ENCODE measurements around the gene SLC37A1.

SLC37A1 gene

GRCh38 chr21:42530167-42530518 lies 16.5 kb downstream of the SLC37A1 start:
- in situ Hi-C loops (cut with HindIII; ENCODE audit: low sequenced_read_pairs), result no loop called here

DNA sequence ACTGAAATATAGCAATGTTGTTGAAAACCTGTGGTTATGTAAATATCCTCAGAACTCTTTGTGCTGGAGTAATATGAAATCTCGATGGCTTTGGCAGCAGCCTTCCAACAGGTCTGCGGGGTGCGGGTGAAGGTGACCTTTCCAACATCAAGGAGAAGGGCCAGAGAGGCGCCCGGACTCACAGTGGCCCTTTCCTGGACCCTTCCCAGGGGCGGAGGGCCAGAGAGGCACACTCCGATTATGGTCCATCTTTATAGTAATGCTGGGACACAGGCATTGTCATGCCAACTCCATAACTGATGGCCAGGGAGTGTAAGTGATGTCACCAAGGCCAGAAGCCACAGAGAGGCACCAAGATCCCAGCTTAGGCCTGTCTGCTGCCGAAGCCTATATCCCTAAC lies 18.1 kb downstream of the SLC37A1 start:
- no peak for DNase-seq (ENCODE audit: low read depth, low spot score)
- in situ Hi-C loops (cut with HindIII; ENCODE audit: low sequenced_read_pairs), result no loop called here
- TF ChIP-seq, protein P1, sequence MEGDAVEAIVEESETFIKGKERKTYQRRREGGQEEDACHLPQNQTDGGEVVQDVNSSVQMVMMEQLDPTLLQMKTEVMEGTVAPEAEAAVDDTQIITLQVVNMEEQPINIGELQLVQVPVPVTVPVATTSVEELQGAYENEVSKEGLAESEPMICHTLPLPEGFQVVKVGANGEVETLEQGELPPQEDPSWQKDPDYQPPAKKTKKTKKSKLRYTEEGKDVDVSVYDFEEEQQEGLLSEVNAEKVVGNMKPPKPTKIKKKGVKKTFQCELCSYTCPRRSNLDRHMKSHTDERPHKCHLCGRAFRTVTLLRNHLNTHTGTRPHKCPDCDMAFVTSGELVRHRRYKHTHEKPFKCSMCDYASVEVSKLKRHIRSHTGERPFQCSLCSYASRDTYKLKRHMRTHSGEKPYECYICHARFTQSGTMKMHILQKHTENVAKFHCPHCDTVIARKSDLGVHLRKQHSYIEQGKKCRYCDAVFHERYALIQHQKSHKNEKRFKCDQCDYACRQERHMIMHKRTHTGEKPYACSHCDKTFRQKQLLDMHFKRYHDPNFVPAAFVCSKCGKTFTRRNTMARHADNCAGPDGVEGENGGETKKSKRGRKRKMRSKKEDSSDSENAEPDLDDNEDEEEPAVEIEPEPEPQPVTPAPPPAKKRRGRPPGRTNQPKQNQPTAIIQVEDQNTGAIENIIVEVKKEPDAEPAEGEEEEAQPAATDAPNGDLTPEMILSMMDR (IDR thresholded peaks at IDR 0.05; ENCODE audit: low read depth, low read length), result no peak
- H3K4me3 ChIP-seq (ENCODE audit: low read depth, low read length), result no peak overlapping the region

More at GRCh38 chr21:42530167-42530518, 16.5 kb downstream of the SLC37A1 start:
- no peak overlapping the region for H3K4me3 ChIP-seq (ENCODE audit: low read depth, low read length)
- DNase-seq (ENCODE audit: low read depth, low spot score), result no peak
- TF ChIP-seq, protein P1 (IDR thresholded peaks at IDR 0.05; ENCODE audit: low read depth, low read length), result no peak

DNA sequence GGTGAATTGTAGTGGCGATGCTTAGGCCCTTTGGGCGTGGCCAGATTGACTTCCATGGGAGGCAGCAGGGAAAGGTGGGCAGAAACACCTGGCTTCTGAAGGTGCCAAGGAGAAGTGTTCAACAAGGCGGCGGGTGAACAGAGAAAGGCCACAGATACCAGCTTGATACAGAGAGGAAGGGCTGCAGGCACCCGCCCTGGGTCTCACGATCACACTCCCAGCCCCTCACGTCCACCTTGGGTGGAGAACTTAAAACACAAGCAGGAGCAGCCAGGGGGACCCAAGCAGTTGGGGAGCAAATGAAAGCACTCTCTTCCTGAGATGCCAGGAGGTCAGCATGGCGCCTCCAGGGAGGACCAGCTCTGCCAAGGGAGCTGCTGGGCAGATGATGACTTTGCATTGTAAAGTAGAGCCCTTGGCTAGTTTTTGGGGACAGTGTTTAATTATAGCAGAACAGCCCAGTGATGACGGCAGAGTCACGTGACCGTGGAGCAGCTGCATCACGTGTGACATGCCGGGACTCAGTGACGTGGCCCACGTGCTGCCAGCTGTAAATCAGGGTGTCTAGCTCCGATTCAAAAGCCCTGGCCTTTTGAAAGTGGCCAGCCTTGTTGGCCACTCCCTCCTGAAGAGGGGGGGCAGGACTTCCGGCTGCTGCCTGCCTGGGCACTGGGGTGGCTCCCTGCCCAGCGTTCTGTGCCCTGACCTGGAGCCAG lies 19.0 kb downstream of the SLC37A1 start:
- TF ChIP-seq, protein P1 (IDR thresholded peaks at IDR 0.05; ENCODE audit: low read depth, low read length), result no peak
- DNase-seq (ENCODE audit: low read depth, low spot score), result no peak
- in situ Hi-C loops (cut with HindIII; ENCODE audit: low sequenced_read_pairs), result no loop called here
- H3K4me3 ChIP-seq (ENCODE audit: low read depth, low read length), result no peak overlapping the region

- no peak overlapping the region for H3K4me3 ChIP-seq (ENCODE audit: low read depth, low read length)
- in situ Hi-C loops (cut with HindIII; ENCODE audit: low sequenced_read_pairs), result no loop called here
- no peak for DNase-seq (ENCODE audit: low read depth, low spot score)
- TF ChIP-seq, protein P1 (IDR thresholded peaks at IDR 0.05; ENCODE audit: low read depth, low read length), result no peak
Measured at GRCh38 chr21:42533306-42533962, 19.8 kb downstream of the SLC37A1 start.

- in situ Hi-C loops (cut with HindIII; ENCODE audit: low sequenced_read_pairs), result no loop called here
- TF ChIP-seq, protein P1 (IDR thresholded peaks at IDR 0.05; ENCODE audit: low read depth, low read length), result no peak
- no peak overlapping the region for H3K4me3 ChIP-seq (ENCODE audit: low read depth, low read length)
- DNase-seq (ENCODE audit: low read depth, low spot score), result no peak
Measured at GRCh38 chr21:42533963-42534355, 20.3 kb downstream of the SLC37A1 start.

- DNase-seq (ENCODE audit: low read depth, low spot score), result no peak
Measured at GRCh38 chr21:42534421-42535378, 21.0 kb downstream of the SLC37A1 start.

More at GRCh38 chr21:42534421-42535378, 21.0 kb downstream of the SLC37A1 start:
- TF ChIP-seq, protein P1 (IDR thresholded peaks at IDR 0.05; ENCODE audit: low read depth, low read length), result no peak
- H3K4me3 ChIP-seq (ENCODE audit: low read depth, low read length), result no peak overlapping the region
- in situ Hi-C loops (cut with HindIII; ENCODE audit: low sequenced_read_pairs), result no loop called here

All from astrocyte of the spinal cord (primary cell).